ENCODE results near the gene SNAP29.

- TF ChIP-seq, protein P1, sequence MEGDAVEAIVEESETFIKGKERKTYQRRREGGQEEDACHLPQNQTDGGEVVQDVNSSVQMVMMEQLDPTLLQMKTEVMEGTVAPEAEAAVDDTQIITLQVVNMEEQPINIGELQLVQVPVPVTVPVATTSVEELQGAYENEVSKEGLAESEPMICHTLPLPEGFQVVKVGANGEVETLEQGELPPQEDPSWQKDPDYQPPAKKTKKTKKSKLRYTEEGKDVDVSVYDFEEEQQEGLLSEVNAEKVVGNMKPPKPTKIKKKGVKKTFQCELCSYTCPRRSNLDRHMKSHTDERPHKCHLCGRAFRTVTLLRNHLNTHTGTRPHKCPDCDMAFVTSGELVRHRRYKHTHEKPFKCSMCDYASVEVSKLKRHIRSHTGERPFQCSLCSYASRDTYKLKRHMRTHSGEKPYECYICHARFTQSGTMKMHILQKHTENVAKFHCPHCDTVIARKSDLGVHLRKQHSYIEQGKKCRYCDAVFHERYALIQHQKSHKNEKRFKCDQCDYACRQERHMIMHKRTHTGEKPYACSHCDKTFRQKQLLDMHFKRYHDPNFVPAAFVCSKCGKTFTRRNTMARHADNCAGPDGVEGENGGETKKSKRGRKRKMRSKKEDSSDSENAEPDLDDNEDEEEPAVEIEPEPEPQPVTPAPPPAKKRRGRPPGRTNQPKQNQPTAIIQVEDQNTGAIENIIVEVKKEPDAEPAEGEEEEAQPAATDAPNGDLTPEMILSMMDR (IDR thresholded peaks at IDR 0.05; ENCODE audit: extremely low read depth in 1 of 2, insufficient read depth in 1 of 2, low read depth in 1 of 2, low read length in 2 of 2), result no peak
- no peak for TF ChIP-seq EZH2 (IDR thresholded peaks at IDR 0.05; ENCODE audit: borderline replicate concordance, low read depth, low read length, severe bottlenecking)
- no peak for TF ChIP-seq MAX (IDR thresholded peaks at IDR 0.05; ENCODE audit: insufficient read depth, insufficient read length)
- no peak for TF ChIP-seq POLR2A (IDR thresholded peaks at IDR 0.05; ENCODE audit: low read depth, low read length)
Measured at GRCh38 chr22:20887375-20887774, 28.6 kb downstream of the SNAP29 start.

Data from endothelial cell of umbilical vein (primary cell).